HG03565 (cell line): ENCODE measurements around the gene TM9SF4.

Experiments
- ATAC-seq: cut with Tn5 transposase; IDR thresholded peaks from one replicate; pipeline ENCODE4 v1.9.1; 2021; ENCODE audit warnings: mild to moderate bottlenecking, moderate library complexity; ENCODE audit not compliant: unreplicated experiment

TM9SF4 gene

DNA sequence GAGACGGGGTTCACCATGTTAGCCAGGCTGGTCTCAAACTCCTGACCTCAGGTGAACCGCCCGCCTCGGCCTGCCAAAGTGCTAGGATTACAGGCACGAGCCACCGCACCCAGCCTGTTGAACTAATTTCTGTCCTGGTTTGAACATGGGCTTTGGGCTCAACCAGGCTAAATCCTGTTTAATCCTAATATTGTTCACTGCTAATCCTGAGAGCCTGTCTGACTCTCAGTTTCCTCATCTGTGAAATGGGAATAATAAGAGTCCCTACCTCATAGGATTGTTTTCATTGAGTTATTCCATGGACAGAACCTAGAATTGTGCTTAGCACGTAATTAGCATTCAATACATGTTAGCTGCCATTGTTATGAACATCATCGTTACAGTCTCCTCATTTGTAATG, 17.4 kb downstream of the TM9SF4 start:
- no peak for ATAC-seq

DNA sequence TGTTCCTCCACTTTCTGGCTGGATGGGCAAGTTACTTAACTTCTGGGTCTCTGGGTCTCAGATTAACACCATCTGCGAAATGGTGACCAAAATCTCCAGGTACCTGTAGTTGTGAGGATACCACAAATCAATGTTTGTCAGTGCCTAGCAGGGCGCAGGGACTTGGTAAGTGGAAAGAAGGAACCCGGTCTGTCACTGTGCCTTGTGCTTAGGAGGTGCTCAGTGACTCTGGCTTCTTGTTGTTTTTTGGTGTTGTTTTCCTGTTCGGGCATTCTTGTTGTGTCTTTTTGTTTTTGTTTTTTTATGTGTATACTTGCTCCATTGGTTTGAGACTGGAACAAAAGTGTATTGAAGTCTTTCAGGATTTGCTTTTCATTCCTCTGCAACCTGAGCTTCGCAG, 17.8 kb downstream of the TM9SF4 start:
- ATAC-seq: no peak

DNA sequence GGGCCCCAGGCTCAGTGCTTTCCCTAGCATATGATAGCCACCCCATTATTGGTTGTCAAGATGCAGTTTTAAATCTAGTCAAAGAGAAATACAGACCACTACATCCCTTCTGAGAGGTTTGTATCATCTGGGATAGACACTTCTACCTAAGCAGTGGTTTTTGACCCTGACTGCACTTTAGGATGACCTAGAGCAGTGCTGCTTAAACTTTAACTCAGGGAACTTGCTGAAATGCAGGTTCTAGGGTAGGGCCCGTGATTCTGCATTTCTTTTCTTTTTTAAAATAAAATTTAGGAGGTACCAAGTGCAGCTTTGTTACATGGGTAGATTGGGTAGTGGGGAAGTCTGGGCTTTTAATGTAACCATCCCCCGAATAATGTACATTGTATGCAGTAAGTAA, 18.7 kb downstream of the TM9SF4 start:
- ATAC-seq: no peak

DNA sequence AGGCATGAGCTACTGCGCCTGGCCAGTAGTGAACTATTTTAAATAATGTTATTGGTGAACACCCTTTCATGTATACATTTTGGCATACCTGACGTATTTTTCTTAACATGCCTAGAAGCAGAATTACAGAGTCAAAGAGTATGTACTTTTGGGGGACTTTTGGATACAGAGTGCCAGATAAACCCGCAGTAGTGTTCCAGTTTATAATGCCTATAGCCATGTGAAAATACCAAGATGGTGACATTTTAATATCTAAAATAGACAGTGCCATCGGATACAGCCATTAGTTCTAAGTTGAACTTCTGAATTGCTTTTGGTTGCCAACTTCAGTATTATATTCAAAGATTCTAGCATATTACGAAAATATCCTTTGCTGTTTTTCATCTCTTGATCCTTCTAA, 20.3 kb downstream of the TM9SF4 start:
- ATAC-seq: no peak

DNA sequence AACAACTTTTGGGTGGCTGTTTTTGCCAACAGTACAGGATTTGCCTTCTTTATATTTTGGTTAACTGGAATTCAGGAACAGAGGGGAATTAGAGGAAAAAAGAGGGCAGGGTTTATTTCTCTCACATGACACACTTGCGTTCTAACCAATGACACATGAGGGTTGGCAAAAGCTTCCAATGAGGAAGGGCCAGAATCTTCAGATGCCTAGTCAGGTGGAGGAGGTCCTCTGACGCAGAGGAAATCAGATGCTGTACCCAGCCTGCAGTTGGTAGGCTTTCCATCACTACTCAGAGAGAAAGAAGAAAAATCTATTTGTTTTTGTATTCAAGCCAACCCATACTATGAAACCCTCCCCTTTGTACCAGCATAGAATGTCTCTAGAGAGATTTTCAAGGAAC, 20.8 kb downstream of the TM9SF4 start:
- ATAC-seq: no peak

DNA sequence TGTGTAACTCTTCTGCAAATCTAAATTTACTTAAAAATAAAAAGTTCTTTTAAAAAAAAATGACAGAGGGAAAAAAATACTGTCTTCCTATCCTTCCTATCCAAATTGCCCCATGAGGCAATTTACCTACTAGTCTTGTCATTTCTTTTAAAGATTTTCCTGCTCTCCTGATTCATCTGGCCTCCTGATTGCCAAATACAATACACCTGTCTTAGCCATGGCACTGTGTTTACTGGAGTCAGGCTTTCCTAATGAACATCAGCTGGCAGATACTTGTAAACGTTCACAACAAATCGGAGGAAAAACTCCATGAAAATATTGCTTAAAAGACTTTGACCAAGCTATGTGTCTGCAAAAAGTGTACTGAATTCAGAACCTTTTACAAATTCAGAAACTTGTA, 21.5 kb downstream of the TM9SF4 start:
- no peak for ATAC-seq

DNA sequence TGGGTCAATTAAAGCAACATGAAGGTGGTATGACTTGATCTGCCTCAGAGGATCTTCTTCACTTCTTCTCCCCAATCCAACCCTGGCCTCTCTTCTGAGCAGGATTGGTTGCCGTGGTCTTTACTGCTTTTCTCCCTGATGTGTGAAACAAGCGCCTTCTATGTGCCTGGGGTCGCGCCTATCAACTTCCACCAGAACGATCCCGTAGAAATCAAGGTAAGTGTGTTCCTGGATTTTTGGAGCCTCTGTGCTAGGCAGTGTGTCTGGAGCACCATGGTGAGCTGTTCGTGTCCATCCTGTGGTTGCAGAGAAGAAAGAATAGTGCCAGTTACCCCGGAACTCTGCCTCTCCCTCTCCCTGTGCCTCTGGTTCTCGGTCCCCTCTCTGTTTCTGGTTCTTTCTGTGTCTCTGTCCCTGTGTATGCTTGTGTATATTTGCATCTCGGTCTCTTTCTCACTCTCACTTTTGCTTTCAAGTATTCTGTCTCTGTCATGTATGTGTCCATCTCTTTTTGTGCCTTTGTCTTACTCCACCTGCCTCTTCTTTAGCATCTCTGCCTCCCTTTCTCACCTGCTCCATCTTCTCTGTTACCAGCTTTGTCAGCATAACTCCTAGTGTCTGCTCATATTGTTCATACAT, 23.5 kb downstream of the TM9SF4 start:
- ATAC-seq: peak; percentile 92

DNA sequence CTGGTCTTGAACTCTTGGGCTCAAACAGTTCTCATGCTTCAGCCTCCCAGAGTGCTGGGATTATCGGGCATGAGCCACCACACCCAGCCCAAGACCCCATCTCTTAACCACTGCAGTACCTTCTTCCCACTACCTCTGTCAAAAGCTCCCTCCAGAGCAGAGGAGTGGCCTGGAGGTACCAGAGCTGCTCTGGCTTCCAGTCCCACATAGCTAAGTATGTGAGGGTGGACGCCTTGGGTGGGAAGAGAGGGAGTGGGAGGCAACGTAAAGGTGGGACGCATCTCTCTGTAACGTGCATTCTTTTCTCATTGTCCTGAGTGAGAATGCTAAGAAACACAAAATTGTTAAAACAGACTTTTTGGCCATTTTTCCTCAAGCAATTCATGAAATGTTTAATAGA, 24.5 kb downstream of the TM9SF4 start:
- no peak for ATAC-seq

DNA sequence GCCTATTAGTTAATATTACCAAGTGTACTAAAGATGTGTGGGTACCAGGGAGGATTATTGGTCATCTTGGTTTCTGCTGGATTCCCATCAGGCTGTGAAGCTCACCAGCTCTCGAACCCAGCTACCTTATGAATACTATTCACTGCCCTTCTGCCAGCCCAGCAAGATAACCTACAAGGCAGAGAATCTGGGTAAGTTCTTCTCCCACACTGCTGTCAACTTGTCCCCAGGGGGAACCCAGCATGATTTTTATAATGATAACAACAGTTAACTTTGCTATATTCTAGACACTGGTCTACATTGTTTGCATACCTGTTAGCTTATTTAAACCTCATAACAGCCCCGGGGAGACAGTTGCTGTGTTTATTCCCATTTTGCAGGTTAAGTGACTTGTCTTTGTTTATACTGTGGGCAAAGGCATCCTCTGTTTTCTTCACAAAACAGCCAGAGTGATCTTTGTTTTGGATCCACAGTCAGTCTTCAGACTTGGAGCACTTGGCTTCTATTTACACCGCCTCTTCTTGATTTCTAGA, 26.5 kb downstream of the TM9SF4 start:
- ATAC-seq: no peak

DNA sequence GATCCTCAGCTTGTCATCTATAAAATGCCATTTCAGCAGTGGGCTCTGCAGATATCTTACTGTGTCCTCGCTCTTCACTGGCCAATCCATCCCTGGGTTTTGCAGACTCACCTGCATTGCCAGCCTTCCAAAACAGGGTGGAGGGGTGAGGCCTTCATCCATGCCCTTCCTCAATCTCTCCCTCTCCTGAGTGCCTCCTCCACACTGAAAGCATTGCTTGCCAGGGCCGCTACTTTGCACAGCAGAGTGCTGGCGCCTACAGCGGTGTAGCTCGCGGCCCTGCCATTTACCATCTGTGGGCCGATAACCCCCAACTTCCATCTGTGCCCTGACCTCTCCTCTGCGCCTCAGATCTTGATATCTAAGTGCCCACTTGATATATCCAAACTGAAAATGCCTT, 29.4 kb downstream of the TM9SF4 start:
- no peak for ATAC-seq

DNA sequence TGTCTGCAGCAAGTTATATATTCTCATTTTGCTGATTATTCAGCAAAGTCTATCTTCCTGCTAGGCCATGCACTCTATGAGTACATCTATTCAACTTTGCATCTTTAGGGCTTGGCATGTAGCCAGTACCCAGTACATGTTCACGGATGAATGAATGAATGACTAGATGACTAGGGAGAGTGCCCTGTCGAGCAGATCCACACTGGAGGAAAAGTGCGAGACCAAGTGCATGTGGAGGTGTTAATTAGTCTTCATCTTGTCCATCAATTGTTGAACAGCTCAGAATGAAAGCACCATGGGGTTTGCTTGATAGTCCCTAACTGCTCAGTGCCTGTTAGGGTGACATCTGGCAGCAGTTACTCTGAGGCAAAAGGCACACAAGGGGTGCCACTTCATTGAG, 30.4 kb downstream of the TM9SF4 start:
- ATAC-seq: no peak

DNA sequence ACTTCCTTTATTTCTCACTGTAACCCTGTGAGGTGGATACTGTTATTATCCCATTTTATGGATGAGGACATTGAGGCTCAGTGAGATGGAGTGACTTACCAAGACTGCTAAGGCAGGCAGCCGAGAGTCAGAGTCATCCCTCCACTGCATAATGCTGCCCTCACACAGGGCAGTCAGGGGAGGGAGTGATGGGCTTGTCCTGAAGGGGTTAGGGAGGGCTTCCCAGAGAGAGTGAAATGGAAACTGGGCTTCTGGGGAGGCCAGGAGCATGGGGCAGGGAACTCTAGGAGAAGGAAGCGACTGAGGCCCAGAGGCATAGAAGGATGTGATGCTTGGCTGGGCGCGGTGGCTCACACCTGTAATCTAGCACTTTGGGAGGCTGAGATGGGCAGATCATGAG, 31.1 kb downstream of the TM9SF4 start:
- no peak for ATAC-seq

DNA sequence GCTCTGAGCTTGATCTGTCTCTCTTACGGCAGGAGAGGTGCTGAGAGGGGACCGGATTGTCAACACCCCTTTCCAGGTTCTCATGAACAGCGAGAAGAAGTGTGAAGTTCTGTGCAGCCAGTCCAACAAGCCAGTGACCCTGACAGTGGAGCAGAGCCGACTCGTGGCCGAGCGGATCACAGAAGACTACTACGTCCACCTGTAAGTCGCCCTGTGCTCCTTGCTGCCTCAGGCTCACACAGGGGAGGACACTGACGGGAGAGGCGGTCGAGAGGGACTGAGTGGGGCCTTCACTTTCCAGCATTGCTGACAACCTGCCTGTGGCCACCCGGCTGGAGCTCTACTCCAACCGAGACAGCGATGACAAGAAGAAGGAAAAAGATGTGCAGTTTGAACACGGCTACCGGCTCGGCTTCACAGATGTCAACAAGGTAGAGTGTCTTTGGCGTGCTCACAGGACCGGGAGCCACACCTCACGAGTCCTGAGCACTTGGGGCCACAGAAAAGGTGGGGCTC, 32.0 kb downstream of the TM9SF4 start:
- ATAC-seq: no peak

DNA sequence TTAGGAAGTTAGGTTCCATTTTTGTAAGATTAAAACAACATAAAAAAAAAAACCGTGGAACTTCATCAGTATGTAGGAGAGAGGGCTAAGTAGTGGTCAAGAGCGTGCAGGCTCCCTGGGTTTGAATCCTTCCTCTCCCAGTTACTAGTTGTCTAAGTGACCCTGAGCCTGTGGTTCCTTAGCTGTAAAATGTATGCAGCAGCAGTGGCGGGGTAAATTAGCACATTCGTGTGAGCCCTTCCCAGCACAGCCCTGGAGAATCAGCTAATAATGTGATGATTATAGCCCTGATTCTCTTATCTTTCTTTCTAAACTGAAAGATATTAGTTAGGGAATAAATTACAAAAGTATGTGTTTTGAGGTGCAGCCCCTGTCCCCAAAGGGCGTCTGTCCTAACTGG, 32.6 kb downstream of the TM9SF4 start:
- ATAC-seq: no peak

DNA sequence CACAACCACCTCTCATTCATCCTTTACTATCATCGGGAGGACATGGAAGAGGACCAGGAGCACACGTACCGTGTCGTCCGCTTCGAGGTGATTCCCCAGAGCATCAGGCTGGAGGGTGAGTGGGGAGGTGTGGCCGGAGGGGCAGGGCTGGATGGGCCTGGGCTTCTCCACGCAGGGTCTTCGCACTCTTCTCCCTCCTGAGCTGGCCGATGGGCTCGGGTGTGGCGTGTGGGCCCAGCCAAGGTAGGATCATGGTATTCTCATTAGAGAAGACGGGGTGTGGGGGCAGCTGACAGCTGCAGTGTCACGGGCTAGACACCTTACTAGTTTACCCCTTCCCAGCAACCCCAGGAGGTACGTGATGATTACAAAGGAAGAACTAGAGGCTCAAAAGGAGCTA, 33.5 kb downstream of the TM9SF4 start:
- no peak for ATAC-seq

DNA sequence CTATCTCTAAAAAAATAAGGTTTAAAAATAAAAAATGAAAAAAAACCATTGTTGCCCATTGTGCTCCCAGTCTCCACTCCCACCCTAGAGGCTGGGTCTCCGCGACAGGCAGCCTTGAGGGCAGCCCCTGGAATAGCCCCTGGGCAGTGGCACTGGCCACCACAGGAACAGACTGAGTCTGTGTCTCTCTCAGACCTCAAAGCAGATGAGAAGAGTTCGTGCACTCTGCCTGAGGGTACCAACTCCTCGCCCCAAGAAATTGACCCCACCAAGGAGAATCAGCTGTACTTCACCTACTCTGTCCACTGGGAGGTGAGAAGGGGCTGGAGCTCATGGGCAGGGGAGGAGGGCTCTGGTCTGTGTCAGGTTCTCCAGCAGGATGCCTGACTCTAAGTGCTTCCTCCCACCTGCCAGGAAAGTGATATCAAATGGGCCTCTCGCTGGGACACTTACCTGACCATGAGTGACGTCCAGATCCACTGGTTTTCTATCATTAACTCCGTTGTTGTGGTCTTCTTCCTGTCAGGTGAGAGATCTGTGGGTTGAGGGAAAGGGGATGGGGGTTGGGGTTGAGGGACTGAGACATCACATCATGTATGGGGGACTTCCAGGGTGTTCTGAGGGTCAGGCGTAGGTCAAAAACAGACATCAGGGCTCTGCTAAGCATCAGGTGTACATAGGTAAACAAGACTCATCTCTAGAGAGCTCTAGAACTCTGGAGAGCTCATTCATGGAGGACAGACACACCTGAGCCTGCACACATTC, 35.6 kb downstream of the TM9SF4 start:
- no peak for ATAC-seq

DNA sequence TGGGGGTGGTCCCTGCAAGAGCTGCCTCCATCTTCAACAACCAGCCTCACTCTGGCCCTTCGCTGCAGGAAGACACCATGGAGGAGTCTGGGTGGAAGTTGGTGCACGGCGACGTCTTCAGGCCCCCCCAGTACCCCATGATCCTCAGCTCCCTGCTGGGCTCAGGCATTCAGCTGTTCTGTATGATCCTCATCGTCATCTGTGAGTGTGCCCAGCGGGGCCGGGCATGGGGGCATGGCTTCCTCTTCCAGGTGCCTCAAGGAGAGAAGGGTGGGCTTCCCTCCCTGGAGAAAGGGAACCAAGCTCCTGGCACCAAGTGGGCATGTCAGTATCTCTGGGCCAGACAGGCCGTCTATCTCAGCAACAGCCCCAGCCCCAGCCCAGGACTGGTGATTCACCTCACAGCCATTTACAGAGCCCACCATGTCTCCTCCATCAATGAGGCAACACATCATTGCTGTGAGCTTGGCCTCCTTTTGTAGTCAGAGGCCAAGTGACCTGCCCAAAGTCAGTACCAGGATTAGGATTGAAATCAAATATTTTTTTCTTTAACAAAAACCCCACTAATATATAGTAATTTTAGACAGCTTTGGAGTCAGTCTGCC, 40.2 kb downstream of the TM9SF4 start:
- no peak for ATAC-seq

DNA sequence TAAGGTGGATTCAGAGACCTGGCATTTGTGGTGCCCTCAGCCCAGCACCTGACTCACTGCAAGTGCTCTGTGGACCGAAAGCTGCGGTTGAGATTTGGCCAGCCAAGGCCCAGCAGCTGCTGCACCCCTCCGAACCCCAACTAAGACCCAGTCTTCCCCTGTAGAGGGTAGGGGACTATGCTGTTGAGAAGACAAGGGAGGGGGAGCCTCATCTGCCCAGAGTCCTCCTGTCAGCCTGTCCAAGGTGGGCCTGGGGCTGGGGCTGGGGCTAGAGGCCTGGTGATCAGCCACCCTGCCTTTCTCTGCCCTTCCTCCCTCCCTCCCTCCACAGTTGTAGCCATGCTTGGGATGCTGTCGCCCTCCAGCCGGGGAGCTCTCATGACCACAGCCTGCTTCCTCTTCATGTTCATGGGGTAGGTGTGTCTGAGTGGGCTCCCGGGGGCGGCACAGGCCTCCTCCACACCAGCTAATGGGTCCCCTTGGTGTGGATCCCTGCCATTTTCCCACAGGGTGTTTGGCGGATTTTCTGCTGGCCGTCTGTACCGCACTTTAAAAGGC, 40.9 kb downstream of the TM9SF4 start:
- ATAC-seq: no peak

DNA sequence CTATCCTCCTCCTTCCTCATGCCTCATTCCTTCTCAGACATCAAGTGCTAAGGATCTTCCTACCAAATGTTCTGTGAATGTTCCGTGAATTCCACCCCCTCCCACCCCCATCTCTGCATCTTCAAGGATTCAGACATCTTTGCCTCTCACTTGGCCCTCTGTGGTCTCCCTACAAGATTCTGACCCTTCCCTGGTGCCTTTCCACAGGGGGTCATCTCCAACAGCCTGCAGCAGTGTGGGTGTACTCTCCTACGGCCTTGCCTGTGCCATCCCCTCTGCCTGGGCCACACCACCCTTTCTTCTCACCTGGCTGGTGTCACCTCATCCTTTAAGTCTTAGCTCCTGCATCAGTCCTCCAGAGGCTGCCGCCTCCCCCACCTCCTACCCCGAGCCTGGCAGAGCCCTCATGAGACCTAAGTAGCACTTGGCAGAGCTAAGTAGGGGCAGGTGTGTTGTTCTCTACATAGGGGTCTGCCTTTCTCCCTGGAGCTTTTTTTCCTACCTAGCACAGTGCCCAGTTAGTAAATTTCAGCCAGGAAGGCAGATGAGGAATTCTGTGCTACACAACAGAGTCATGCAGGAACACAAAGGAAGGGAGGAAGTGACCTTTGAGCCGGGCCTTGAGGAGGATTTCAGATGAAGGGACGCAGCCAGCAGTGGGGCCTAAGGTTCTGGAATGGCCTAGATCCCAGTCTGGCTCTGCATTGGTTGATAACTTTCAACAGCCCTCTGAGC, 43.1 kb downstream of the TM9SF4 start:
- no peak for ATAC-seq

DNA sequence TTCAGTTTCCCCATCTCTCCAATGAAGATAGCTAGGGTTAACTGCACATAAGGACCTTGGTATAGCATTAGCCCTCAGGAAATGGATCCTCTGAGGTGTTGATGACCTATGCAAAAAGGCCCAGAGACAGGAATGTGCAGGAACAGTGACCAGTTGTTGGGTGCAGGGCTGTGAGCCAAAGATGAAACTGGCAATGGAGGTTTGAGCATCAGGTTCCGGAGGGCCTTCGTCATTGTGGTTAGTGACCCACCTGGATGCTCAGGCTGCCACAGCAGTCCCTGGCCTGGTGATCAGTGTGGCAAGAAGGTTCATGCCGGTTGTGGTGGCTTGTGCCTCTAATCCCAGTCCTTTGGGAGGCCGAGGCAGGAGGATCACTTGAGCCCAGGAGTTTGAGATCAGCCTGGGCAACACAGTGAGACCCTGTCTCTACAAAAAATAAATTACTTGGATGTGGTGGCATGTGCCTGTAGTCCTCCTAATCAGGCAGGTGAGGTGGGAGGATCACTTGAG, 43.7 kb downstream of the TM9SF4 start:
- no peak for ATAC-seq

DNA sequence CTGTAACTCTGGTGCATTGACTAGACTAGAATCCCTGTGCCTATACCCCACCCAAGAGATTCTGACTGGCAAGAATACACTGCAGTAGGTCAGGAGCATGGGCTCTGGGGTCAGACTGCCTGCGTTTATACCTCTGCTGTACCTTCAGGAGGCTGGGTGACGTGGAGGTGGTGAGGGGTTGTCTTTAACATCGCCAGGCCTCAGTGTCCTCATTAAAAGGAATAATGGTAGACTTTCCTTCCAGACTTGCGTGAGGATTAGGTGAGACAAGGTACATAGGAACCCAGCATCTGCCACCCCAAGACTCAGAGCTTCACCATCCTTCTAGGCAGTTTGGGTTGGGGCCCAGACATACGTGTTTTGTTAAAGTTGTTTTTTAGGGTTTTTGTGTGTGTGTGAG, 44.3 kb downstream of the TM9SF4 start:
- ATAC-seq: no peak
